H1 (cell line): ENCODE measurements around the gene UEVLD.

Experiments used
- CEBPB ChIP-seq: IDR thresholded peaks from 2 replicates; pipeline ENCODE4 v1.6.1; 2012; ENCODE audit warnings: low read depth, low read length
- CHD2 ChIP-seq: IDR thresholded peaks from 2 replicates; pipeline ENCODE4 v1.6.1; 2012; ENCODE audit warnings: low read length, improper control_type of control experiment
- HDAC2 ChIP-seq, 2 experiments: fragments of 300-600 bp in 1 of 2; sonication (generic) in 1 of 2; IDR thresholded peaks; 2 replicates each; pipeline ENCODE4 v1.6.1; 2011 to 2012; ENCODE audit warnings: low read depth in 2 of 2, low read length in 2 of 2, mild to moderate bottlenecking in 2 of 2, moderate library complexity in 2 of 2, borderline replicate concordance in 1 of 2, inconsistent platforms in 1 of 2
- TF ChIP-seq, protein P1 (sequence below), 3 experiments: IDR thresholded peaks; 1 replicate in 2 of 3; 2 replicates in 1 of 3; pipeline versions ENCODE4 v1.5.1 to v1.6.1; 2011; ENCODE audit warnings: low read length in 3 of 3, mild to moderate bottlenecking in 3 of 3, inconsistent platforms in 2 of 3, low read depth in 1 of 3, moderate library complexity in 1 of 3; ENCODE audit not compliant: insufficient read depth in 1 of 3; ENCODE audit errors: control extremely low read depth in 1 of 3

- TF ChIP-seq CHD2 (peak; percentile 72), CEBPB (no peak), HDAC2 (IDR thresholded peaks at IDR 0.05; ENCODE audit: borderline replicate concordance in 1 of 2, low read depth in 2 of 2, low read length in 2 of 2) (0 out of 4 replicates have a peak, but pooled peaks of 1 of the 2 experiments have one; percentile 42)
- TF ChIP-seq, protein P1, sequence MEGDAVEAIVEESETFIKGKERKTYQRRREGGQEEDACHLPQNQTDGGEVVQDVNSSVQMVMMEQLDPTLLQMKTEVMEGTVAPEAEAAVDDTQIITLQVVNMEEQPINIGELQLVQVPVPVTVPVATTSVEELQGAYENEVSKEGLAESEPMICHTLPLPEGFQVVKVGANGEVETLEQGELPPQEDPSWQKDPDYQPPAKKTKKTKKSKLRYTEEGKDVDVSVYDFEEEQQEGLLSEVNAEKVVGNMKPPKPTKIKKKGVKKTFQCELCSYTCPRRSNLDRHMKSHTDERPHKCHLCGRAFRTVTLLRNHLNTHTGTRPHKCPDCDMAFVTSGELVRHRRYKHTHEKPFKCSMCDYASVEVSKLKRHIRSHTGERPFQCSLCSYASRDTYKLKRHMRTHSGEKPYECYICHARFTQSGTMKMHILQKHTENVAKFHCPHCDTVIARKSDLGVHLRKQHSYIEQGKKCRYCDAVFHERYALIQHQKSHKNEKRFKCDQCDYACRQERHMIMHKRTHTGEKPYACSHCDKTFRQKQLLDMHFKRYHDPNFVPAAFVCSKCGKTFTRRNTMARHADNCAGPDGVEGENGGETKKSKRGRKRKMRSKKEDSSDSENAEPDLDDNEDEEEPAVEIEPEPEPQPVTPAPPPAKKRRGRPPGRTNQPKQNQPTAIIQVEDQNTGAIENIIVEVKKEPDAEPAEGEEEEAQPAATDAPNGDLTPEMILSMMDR (IDR thresholded peaks at IDR 0.05; ENCODE audit: control extremely low read depth in 1 of 3, insufficient read depth in 1 of 3, low read depth in 1 of 3, low read length in 3 of 3) = no peak
Observed at GRCh38 chr11:18634140-18635032, 45.9 kb upstream of the UEVLD start, which contains the start of gene SPTY2D1.
